HG03342 (cell line): ENCODE measurements around the gene TYMS.

ENCODE experiments used
- ATAC-seq: cut with Tn5 transposase; IDR thresholded peaks from one replicate; pipeline ENCODE4 v1.9.1; 2021; ENCODE audit warnings: mild to moderate bottlenecking, moderate library complexity; ENCODE audit not compliant: unreplicated experiment

TYMS gene

GRCh38 chr18:657311-658000 lies at the start of gene TYMS:
TSS of gene TYMS (plus strand) at chr18:657653. CDS start at chr18:657743, 90 bp downstream.
- ATAC-seq, result peak; percentile 43

- ATAC-seq, result no peak
Observed at GRCh38 chr18:607930-608329, 49.5 kb upstream of the TYMS start.

GRCh38 chr18:610214-610928 lies 47.1 kb upstream of the TYMS start:
- ATAC-seq, result no peak

GRCh38 chr18:612156-612555 lies 45.3 kb upstream of the TYMS start:
- ATAC-seq, result no peak

- no peak for ATAC-seq
Observed at GRCh38 chr18:614193-614592, 43.3 kb upstream of the TYMS start.

- no peak for ATAC-seq
Observed at GRCh38 chr18:615092-615521, 42.3 kb upstream of the TYMS start.

- ATAC-seq, result no peak
Observed at GRCh38 chr18:615773-616172, 41.7 kb upstream of the TYMS start.

GRCh38 chr18:616380-616995 lies 41.0 kb upstream of the TYMS start:
- no peak for ATAC-seq

GRCh38 chr18:617970-618504 lies 39.4 kb upstream of the TYMS start:
- no peak for ATAC-seq

GRCh38 chr18:618618-619017 lies 38.8 kb upstream of the TYMS start:
- no peak for ATAC-seq

GRCh38 chr18:621291-622043 lies 36.0 kb upstream of the TYMS start:
- no peak for ATAC-seq

- ATAC-seq, result no peak
Observed at GRCh38 chr18:622289-622688, 35.2 kb upstream of the TYMS start.

GRCh38 chr18:623761-624620 lies 33.5 kb upstream of the TYMS start:
- ATAC-seq, result peak; percentile 71

GRCh38 chr18:627231-627630 lies 30.2 kb upstream of the TYMS start:
- ATAC-seq, result no peak

GRCh38 chr18:629269-630150 lies 27.9 kb upstream of the TYMS start:
- ATAC-seq, result no peak

GRCh38 chr18:631560-631959 lies 25.9 kb upstream of the TYMS start:
- ATAC-seq, result no peak

GRCh38 chr18:634551-635045 lies 22.9 kb upstream of the TYMS start:
- no peak for ATAC-seq

GRCh38 chr18:635171-635570 lies 22.3 kb upstream of the TYMS start:
- no peak for ATAC-seq

- ATAC-seq, result no peak
Observed at GRCh38 chr18:641224-641623, 16.2 kb upstream of the TYMS start.
